Kidney epithelial cell (primary cell): ENCODE data around the gene CAMTA1. TPM values are rescaled to one million over a fixed set of nuclear protein-coding genes. Genes with fewer than 3 reads are reported as not detected.

Experiments used
- DNase-seq: peaks from one replicate; pipeline ENCODE4 v3.0.0-alpha.2; 2010; ENCODE audit warnings: low read depth
- H3K27me3 ChIP-seq: 2 replicates; pipeline ENCODE4 v1.6.0; 2011; ENCODE audit warnings: low read length; ENCODE audit not compliant: control insufficient read depth, insufficient read depth
- H3K36me3 ChIP-seq: 2 replicates; pipeline ENCODE4 v1.5.1; 2011; ENCODE audit warnings: low read length; ENCODE audit not compliant: control insufficient read depth, insufficient read depth
- H3K4me3 ChIP-seq: 2 replicates; pipeline ENCODE4 v1.5.1; 2011; ENCODE audit warnings: low read depth, mild to moderate bottlenecking, control low read depth, low read length
- CTCF ChIP-seq: IDR thresholded peaks from 2 replicates; pipeline ENCODE4 v1.5.1; 2011; ENCODE audit warnings: mild to moderate bottlenecking, moderate library complexity, low read length, control low read depth, inconsistent platforms; ENCODE audit not compliant: insufficient read depth, poor library complexity, severe bottlenecking
- total RNA-seq: library from RNA; depleted of rRNA; stranded (reverse); fragments of >200 nt; gene quantifications from 2 replicates; pipeline ENCODE4 v1.2.3, GENCODE V29; 2015

Gene CAMTA1
- total RNA-seq, 1 donor from 2014 or later = 76.5 TPM

DNA sequence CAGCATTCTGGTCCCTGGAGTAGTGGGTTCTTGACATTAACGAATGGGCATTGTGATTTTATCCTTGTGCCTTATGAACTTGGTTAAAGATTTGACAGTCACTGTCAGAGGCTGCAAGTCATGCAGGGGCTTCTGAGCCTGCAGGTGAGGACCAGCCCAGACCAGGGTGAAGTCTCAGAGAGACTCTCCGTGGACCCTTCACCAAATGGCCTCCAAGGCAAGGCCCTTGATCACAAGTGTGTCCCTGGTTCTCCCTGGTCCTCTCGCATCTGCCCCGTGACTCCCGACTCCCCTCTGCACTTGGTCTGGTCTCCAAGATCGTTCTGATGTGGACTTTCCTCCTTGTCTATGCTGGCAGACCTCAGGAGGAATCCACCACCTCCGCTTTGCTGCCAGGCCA, 509.4 kb downstream of the CAMTA1 start:
- Histone ChIP-seq H3K27me3 (no peaks in the 10 kb centered on the region), H3K4me3 (no peak overlapping the region), H3K36me3 (no peaks in the 10 kb centered on the region)
- DNase-seq = no peak
- no peak for TF ChIP-seq CTCF

- no peak for DNase-seq
- H3K27me3 ChIP-seq = no peaks in the 10 kb centered on the region
- TF ChIP-seq CTCF = no peak
- no peak overlapping the region for H3K4me3 ChIP-seq
- H3K36me3 ChIP-seq = no peaks in the 10 kb centered on the region
Measured at GRCh38 chr1:7295946-7296345, 510.7 kb downstream of the CAMTA1 start.

- TF ChIP-seq CTCF = no peak
- no peaks in the 10 kb centered on the region for H3K36me3 ChIP-seq
- H3K27me3 ChIP-seq = no peaks in the 10 kb centered on the region
- DNase-seq = no peak
- no peak overlapping the region for H3K4me3 ChIP-seq
Measured at GRCh38 chr1:7296968-7297367, 511.7 kb downstream of the CAMTA1 start.

- DNase-seq = no peak
- Histone ChIP-seq H3K36me3 (no peaks in the 10 kb centered on the region), H3K27me3 (no peaks in the 10 kb centered on the region), H3K4me3 (no peak overlapping the region)
- no peak for TF ChIP-seq CTCF
Measured at GRCh38 chr1:7298145-7298544, 512.9 kb downstream of the CAMTA1 start.

- no peak for DNase-seq
- TF ChIP-seq CTCF = no peak
- Histone ChIP-seq H3K4me3 (no peak overlapping the region), H3K27me3 (no peaks in the 10 kb centered on the region), H3K36me3 (no peaks in the 10 kb centered on the region)
Measured at GRCh38 chr1:7298749-7299151, 513.5 kb downstream of the CAMTA1 start.

DNA sequence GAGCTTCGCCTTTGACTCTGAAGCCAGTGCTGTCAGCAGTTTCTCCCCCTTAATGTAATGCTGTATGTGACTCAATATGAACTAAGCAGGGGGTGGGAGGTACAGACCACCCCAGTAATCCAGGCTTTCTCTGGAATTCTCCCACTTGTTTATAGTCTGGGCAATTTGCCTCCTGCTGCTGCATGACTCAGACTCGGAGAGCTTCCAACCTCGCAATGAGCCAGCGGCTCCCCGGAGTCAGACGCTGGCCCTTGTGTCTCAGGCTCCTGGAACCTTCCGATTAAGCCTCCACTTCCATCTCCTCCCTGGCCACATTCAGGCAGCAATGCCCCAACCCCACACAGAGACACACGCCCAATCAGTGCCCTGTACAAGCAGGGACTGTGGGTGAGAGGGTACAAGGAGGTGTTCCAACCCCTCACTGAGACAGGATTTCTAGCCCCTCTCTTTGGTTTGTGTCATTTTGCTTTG, 514.1 kb downstream of the CAMTA1 start:
- DNase-seq = peak; percentile 92
- Histone ChIP-seq H3K4me3 (no peak overlapping the region), H3K27me3 (no peaks in the 10 kb centered on the region), H3K36me3 (no peaks in the 10 kb centered on the region)
- TF ChIP-seq CTCF = no peak
